ENCODE data around the gene JPH3.

DNA sequence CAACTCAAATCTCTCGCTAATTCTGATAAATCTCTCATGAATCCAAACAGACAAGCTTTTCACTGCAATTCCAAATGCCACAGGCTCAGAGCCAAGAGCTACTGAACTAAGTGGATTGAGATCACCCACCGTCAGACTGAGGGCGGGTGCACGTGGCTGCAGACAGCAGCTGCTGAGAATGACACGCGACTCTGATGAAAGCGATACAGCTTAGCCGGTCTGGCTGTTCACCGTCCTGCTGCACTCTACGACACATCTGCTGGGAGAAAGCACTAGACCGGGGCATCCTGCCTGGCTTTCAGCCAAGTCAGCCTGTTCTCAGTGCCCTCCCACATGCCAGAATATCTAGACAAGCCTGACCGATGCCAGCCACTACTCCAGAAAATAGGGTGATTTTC, 120.9 kb downstream of the JPH3 start:
- TF ChIP-seq EZH2 (IDR thresholded peaks at IDR 0.05; ENCODE audit: borderline replicate concordance, low read depth, low read length, poor library complexity, severe bottlenecking) = no peak
- TF ChIP-seq, protein P1, sequence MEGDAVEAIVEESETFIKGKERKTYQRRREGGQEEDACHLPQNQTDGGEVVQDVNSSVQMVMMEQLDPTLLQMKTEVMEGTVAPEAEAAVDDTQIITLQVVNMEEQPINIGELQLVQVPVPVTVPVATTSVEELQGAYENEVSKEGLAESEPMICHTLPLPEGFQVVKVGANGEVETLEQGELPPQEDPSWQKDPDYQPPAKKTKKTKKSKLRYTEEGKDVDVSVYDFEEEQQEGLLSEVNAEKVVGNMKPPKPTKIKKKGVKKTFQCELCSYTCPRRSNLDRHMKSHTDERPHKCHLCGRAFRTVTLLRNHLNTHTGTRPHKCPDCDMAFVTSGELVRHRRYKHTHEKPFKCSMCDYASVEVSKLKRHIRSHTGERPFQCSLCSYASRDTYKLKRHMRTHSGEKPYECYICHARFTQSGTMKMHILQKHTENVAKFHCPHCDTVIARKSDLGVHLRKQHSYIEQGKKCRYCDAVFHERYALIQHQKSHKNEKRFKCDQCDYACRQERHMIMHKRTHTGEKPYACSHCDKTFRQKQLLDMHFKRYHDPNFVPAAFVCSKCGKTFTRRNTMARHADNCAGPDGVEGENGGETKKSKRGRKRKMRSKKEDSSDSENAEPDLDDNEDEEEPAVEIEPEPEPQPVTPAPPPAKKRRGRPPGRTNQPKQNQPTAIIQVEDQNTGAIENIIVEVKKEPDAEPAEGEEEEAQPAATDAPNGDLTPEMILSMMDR (conservative IDR thresholded peaks at IDR 0.05; ENCODE audit: low read depth, low read length) = no peak

Measured in A673 (cell line).